Measurements from ENCODE around the gene LMCD1. TPM values are rescaled to one million over a fixed set of nuclear protein-coding genes. Genes with fewer than 3 reads are reported as not detected.
A peak's percentile ranks its signal among the peaks of the same experiment; 100 is the strongest.

LMCD1 gene
- total and polyA plus RNA-seq, 2 of the 4 experiments (the other 2 are of a cell fraction), result 50.0 to 53.8 TPM

- ATAC-seq (ENCODE audit: low read depth) (peak; percentile 28), DNase-seq (no peak)
- dilution Hi-C loops (cut with HindIII; ENCODE audit: low sequenced_read_pairs, unreplicated experiment) (no loop called here), intact Hi-C loops (cut with micrococcal nuclease) (no loop called here), in situ Hi-C loops (cut with MboI; ENCODE audit: low sequenced_read_pairs) (no loop called here)
- Histone ChIP-seq H3K56ac (ENCODE audit: extremely low read depth, insufficient read depth, low read length) (0 out of 2 replicates have a peak overlapping the region, but pooled peaks have one; percentile 21), H3K18ac (ENCODE audit: low read depth, low read length) (peak overlapping the region; percentile 81), H3K4me3 (ENCODE audit: insufficient read depth, low read depth, low read length) (no peak overlapping the region), H2BK20ac (ENCODE audit: low read depth, low read length) (peak overlapping the region; percentile 72; the same call in 1 of the 2 replicates), H3K4me1 (ENCODE audit: control insufficient read depth, insufficient read depth, low read length) (peaks cover 17% of the 10 kb centered on the region), H4K5ac (ENCODE audit: low read depth, low read length) (peak overlapping the region; percentile 67; the same call in 1 of the 2 replicates), H3K9ac (ENCODE audit: low read depth, low read length) (no peak overlapping the region), H4K20me1 (ENCODE audit: insufficient read depth, low read length) (no peaks in the 10 kb centered on the region), H3K9me1 (ENCODE audit: insufficient read depth, low read length) (peaks cover 9% of the 10 kb centered on the region), H2AFZ (replicated peaks; ENCODE audit: low read length, poor library complexity) (no peak overlapping the region), H3K27me3 (ENCODE audit: control insufficient read depth, insufficient read depth, low read length) (no peaks in the 10 kb centered on the region), H3K9me3 (ENCODE audit: control insufficient read depth, insufficient read depth, low read length) (no peaks in the 10 kb centered on the region), H3K36me3 (ENCODE audit: control insufficient read depth, insufficient read depth, low read length) (peaks cover 3% of the 10 kb centered on the region; the same call in 1 of the 2 replicates), H2BK120ac (ENCODE audit: low read depth, low read length) (peak overlapping the region; percentile 51; the same call in 1 of the 2 replicates), H3K23ac (ENCODE audit: low read depth, low read length) (peak overlapping the region; percentile 82), H3K4me2 (ENCODE audit: low read depth, low read length) (peak overlapping the region; percentile 66), H4K8ac (ENCODE audit: low read depth in 2 of 2, low read length in 2 of 2) (no peak overlapping the region), H2AK5ac (ENCODE audit: low read depth, low read length) (peak overlapping the region; percentile 74; the same call in 1 of the 2 replicates), H2AK9ac (replicated peaks; ENCODE audit: low read depth, low read length, poor library complexity) (no peak overlapping the region), H3K79me1 (ENCODE audit: low read depth in 1 of 2, low read length in 2 of 2) (peaks cover 3 to 20% of the 10 kb centered on the region in 2 experiments; a peak in 2 of 4 replicates), H3K14ac (replicated peaks; ENCODE audit: low read depth, low read length) (no peak overlapping the region; the same call in 1 of the 2 replicates), H3K4ac (ENCODE audit: low read depth, low read length) (peak overlapping the region; percentile 58), H2BK15ac (ENCODE audit: low read depth, low read length) (peak overlapping the region; percentile 23; the same call in 1 of the 3 replicates), H2BK5ac (ENCODE audit: low read depth, low read length, poor library complexity, severe bottlenecking) (peak overlapping the region; percentile 29), H3K27ac (ENCODE audit: insufficient read depth, low read length) (no peak overlapping the region), H4K91ac (ENCODE audit: insufficient read depth, low read depth, low read length) (peak overlapping the region; percentile 76)
- no CpG with 5 or more reads among the region's 1 CpG for WGBS, 2 experiments (ENCODE audit: extremely low coverage in 2 of 2, insufficient read length in 1 of 2)
- TF ChIP-seq ELK1 (IDR thresholded peaks at IDR 0.05; ENCODE audit: borderline replicate concordance, low read depth, low read length) (no peak), SMC3 (IDR thresholded peaks at IDR 0.05; ENCODE audit: low read depth, low read length) (no peak), MAFK (IDR thresholded peaks at IDR 0.05; ENCODE audit: low read depth, low read length) (no peak), MAZ (IDR thresholded peaks at IDR 0.05; ENCODE audit: borderline replicate concordance, low read depth, low read length) (no peak), USF2 (IDR thresholded peaks at IDR 0.05; ENCODE audit: low read depth, low read length) (no peak)
- no TSS peak for BruUV-seq (replicated peaks)
- ChIA-PET POLR2A (ENCODE audit: unreplicated experiment) (no interaction called here), CTCF (no interaction called here)
Observed at GRCh38 chr3:8523041-8523440, 21.4 kb downstream of the LMCD1 start.

All from IMR-90 (cell line).